Measurements from ENCODE around the gene TTYH3.

The TTYH3 gene

GRCh38 chr7:2645274-2645868, 13.6 kb downstream of the TTYH3 start:
- no peak overlapping the region for H3K4me3 ChIP-seq (ENCODE audit: low read depth, low read length)
- TF ChIP-seq, protein P1, sequence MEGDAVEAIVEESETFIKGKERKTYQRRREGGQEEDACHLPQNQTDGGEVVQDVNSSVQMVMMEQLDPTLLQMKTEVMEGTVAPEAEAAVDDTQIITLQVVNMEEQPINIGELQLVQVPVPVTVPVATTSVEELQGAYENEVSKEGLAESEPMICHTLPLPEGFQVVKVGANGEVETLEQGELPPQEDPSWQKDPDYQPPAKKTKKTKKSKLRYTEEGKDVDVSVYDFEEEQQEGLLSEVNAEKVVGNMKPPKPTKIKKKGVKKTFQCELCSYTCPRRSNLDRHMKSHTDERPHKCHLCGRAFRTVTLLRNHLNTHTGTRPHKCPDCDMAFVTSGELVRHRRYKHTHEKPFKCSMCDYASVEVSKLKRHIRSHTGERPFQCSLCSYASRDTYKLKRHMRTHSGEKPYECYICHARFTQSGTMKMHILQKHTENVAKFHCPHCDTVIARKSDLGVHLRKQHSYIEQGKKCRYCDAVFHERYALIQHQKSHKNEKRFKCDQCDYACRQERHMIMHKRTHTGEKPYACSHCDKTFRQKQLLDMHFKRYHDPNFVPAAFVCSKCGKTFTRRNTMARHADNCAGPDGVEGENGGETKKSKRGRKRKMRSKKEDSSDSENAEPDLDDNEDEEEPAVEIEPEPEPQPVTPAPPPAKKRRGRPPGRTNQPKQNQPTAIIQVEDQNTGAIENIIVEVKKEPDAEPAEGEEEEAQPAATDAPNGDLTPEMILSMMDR (IDR thresholded peaks at IDR 0.05; ENCODE audit: insufficient read depth, low read length, missing control alignments), result no peak
- ChIA-PET CTCF (interaction anchor here (0.7 to 2.1 kb wide), 7 partner anchors 10 to 195 kb away, joined by 3 to 9 read pairs (median 3); no protein-coding TSS in a partner anchor), POLR2A (no interaction called here)
- DNase-seq (ENCODE audit: low read depth, low spot score), result no peak

DNA sequence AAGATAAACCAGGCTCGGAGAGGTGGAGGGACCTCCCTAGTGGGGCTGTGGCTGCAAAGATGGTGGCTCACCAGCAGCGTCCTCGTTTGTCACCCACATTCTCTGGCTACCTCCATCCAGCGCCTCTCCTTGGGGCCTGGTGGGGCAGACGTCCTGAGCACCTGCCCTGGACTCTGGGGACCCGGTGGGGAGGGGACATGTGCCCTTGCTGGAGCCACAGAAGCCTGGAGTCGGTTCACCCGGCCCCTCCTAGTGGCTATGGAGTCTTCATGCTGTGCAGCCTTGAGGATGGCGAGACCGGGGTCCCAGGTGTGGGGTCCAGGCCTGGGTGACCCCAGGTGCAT, 14.5 kb downstream of the TTYH3 start:
- no peak overlapping the region for H3K4me3 ChIP-seq (ENCODE audit: low read depth, low read length)
- DNase-seq (ENCODE audit: low read depth, low spot score), result no peak
- ChIA-PET POLR2A (interaction anchor here (0.7 kb wide), 1 partner anchor 62 kb away, joined by 3 read pairs; no protein-coding TSS in a partner anchor), CTCF (no interaction called here)
- TF ChIP-seq, protein P1 (IDR thresholded peaks at IDR 0.05; ENCODE audit: insufficient read depth, low read length, missing control alignments), result no peak

DNA sequence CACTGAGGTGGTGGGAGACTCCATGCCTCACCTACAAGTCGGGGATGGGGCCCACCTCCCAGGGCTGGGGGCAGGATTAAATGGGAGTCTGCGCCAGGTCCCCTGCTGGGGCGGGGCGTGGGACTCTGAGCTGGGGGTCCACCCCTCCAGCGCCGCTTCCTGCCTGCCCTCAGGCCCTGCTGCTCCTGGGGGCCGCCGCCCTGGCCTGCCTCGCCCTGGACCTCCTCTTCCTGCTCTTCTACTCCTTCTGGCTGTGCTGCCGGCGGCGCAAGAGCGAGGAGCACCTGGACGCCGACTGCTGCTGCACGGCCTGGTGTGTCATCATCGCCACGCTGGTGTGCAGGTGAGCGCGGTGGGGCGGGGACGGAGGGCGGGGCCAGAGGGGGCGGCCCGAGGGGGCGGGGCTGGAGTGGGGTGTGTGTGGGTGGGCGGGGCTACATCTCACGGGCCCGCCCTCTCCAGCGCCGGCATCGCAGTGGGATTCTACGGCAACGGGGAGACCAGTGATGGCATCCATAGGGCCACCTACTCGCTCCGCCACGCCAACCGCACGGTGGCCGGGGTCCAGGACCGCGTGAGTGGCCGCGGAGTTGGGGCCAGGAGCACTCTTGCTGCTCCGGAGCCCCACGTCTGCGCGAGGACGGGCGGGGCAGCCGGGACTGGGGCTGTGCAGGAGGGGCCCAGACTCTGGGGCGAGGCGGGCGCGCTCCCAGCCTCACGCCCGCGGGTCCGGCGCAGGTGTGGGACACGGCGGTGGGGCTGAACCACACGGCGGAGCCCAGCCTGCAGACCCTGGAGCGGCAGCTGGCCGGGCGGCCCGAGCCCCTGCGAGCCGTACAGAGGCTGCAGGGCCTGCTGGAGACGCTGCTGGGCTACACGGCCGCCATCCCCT, 15.1 kb downstream of the TTYH3 start:
- TF ChIP-seq, protein P1 (IDR thresholded peaks at IDR 0.05; ENCODE audit: insufficient read depth, low read length, missing control alignments), result no peak

DNA sequence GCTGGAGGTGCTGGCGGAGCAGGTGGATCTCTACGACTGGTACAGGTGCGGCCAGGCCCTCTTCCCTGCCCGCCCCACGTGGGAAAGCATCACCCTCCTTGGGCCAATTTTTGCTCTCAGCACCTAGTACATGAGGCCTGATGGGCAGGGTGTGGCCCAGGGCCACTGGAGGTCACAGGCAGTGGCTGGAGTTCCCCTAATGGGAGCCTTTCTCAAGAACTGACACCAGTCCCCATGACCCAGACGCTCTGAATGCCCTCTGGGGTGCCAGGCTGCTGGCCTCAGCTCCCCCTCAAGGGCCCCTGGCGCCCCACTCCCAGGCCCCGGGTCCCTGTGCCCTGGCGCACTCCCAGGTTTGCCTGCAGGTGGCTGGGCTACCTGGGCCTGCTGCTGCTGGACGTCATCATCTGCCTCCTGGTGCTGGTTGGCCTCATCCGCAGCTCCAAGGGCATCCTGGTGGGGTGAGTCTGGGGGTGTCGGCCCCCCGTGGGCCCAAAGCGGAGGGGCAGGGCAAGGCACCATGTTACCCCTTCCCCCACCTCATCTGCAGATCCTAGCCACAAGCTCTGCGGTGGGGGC, 15.9 kb downstream of the TTYH3 start:
- POLR2A ChIA-PET, result no interaction called here
- CTCF ChIA-PET, result interaction anchor here (0.9 to 1.2 kb wide), 2 partner anchors 10 to 39 kb away, joined by 3 to 4 read pairs; no protein-coding TSS in a partner anchor
- no peak for DNase-seq (ENCODE audit: low read depth, low spot score)
- TF ChIP-seq, protein P1 (IDR thresholded peaks at IDR 0.05; ENCODE audit: insufficient read depth, low read length, missing control alignments), result no peak
- H3K4me3 ChIP-seq (ENCODE audit: low read depth, low read length), result no peak overlapping the region

More for the DNA sequence above, 15.1 kb downstream of the TTYH3 start:
- POLR2A ChIA-PET, result no interaction called here
- CTCF ChIA-PET, result interaction anchor here (0.9 kb wide), 1 partner anchor 10 kb away, joined by 4 read pairs; no protein-coding TSS in a partner anchor
- DNase-seq (ENCODE audit: low read depth, low spot score), result no peak
- H3K4me3 ChIP-seq (ENCODE audit: low read depth, low read length), result no peak overlapping the region

- H3K4me3 ChIP-seq (ENCODE audit: low read depth, low read length), result no peak overlapping the region
- ChIA-PET CTCF (interaction anchor here (1.1 to 1.2 kb wide), 3 partner anchors 16 to 40 kb away, joined by 3 to 7 read pairs (median 4); no protein-coding TSS in a partner anchor), POLR2A (no interaction called here)
- TF ChIP-seq, protein P1 (IDR thresholded peaks at IDR 0.05; ENCODE audit: insufficient read depth, low read length, missing control alignments), result no peak
- no peak for DNase-seq (ENCODE audit: low read depth, low spot score)
Observed at GRCh38 chr7:2649139-2649838, 17.5 kb downstream of the TTYH3 start.

Measured in AG04449 (cell line).